Renal cortical epithelial cell (primary cell): ENCODE data around the gene EPB41. TPM values are rescaled to one million over a fixed set of nuclear protein-coding genes. Genes with fewer than 3 reads are reported as not detected.
"Not testable (repeated sequence)": the region's sequence is repeated elsewhere in the genome, so short reads cannot be mapped to it uniquely, and the experiment has no call there.

Experiments
- DNase-seq: peaks from one replicate; pipeline ENCODE4 v3.0.0-alpha.2; 2011; ENCODE audit warnings: low read depth
- total RNA-seq: library from RNA; depleted of rRNA; stranded (reverse); fragments of >200 nt; gene quantifications from 2 replicates; pipeline ENCODE4 v1.2.3, GENCODE V29; 2014

EPB41 gene
- total RNA-seq, 1 donor from 2014 or later = 22.5 TPM

DNA sequence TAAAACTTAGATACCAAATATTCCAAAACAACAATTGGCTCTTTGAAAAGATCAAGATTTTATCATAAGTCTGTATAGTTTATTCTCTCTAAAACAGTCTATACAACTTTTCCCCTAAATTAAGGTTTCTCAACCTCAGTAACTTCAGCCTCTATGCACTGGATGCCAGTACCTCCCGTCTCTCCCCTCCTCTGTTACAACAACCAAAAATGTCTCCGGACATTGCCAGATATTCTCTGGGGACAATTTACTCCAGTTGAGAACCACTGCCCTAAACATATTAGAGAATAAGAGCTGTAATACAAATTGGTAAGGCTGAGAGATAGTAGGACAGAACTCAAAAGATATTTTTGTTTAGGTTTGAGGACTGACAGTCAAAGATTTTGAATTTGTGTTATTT lies 137.7 kb downstream of the EPB41 start:
- DNase-seq = no peak

GRCh38 chr1:29052941-29053340 lies 138.6 kb downstream of the EPB41 start:
- DNase-seq = no peak

DNA sequence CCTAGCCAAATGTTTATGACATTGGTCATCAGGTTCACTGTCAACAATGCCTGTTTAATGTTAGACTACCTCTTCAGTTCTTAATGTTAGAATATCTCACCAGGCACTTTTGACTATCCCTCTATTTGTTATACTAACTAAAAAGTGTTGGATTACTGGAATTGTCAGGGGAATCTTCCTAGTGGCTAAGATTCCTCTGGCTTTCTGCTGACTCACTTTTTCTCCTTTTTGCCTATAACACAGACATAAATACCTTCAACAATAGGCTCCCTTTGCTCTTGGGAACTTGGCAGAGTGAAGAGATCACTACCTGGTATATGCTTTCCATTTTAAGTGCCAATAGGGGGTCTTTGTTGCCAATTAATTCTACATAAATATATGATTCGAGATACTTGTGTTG lies 140.8 kb downstream of the EPB41 start:
- peak; percentile 22 for DNase-seq

- DNase-seq = no peak
Observed at GRCh38 chr1:29056256-29056655, 141.9 kb downstream of the EPB41 start.

GRCh38 chr1:29057700-29058099 lies 143.3 kb downstream of the EPB41 start:
- DNase-seq = no peak

DNA sequence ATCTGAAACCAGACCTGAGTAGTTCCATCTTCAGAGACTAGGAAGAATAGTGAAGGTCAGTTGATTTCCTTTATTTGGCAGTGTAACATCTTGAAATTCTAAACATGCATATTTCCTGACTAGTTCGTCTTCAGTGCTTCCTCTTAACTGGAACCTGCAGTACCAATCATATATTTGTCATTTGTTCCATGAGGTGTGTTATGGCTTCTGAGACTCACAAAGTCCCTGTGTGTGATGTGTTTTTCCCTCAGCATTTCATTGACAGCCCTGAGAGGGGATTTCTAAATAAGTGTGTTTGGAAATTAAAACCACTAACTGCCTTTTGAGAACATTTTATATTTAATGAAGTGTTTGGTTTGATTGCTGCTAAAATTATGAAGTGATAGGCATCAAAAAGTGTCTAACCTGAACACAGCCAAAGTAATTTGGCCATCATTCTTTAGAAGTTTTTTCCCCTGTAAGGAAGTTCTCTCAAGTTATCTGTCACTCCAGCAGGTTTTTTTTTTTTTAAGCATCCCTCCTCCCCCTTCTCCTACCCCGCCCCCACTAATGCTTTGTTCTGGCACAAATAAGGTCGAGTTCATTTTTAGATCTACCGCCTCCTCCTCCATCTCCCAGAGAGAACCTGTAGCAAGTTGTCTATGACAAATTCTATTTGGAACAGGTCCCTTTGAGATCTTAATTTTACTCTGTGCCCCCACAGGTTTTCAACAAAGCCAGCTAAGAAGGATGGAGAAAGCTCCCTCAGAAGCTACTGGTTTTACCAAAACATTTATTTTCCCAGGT lies 148.0 kb downstream of the EPB41 start:
- DNase-seq = no peak

GRCh38 chr1:29064064-29064463 lies 149.7 kb downstream of the EPB41 start:
- no peak for DNase-seq

- no peak for DNase-seq
Observed at GRCh38 chr1:29077155-29077554, 162.8 kb downstream of the EPB41 start.

DNA sequence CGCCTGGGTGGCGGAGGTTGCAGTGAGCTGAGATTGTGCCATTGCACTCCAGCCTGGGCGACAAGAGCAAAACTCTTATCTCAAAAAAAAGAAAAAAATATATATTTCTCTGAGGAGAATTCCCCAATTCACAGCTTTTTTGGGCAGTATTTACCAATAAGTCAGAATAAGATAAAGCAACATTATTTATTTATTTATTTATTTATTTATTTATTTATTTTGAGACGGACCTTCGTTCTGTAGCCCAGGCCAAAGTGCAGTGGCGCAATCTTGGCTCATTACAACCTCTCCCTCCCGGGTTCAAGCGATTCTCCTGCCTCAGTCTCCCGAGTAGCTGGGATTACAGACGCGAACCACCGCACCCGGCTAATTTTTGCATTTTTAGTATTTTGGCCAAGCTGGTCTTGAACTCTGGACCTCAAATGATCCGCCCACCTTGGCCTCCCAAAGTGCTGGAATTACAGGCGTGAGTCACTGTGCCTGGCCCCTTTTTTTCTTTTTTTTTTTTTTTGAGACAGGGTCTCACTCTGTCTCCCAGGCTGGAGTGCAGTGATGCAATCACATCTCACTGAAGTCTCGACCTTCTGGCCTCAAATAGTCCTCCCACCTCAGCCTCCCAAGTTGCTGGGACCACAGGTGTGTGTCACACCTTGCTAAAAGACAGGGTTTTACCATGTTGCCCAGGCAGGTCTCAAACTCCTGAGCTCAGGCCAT lies 165.7 kb downstream of the EPB41 start:
- not testable (repeated sequence) for DNase-seq

- no peak for DNase-seq
Observed at GRCh38 chr1:29081201-29081600, 166.8 kb downstream of the EPB41 start.

DNA sequence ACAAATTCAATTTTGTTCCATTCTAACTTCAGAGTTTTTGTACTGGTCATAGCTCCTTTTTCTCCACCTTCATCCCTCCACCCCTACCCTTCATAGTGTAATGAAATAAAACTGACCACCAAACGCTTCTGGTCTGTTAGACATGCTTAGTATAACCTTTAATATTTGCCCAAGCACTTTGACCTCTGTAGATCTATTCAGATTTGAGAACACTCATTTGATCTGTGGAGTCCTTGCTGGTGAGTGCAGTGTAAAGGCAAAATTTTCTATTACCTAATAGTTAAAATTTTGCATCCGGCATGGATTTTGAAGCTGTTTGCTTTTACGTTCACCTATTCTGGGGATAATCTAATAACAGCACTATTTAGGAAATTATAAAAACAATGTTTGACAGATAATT lies 168.2 kb downstream of the EPB41 start:
- no peak for DNase-seq

DNA sequence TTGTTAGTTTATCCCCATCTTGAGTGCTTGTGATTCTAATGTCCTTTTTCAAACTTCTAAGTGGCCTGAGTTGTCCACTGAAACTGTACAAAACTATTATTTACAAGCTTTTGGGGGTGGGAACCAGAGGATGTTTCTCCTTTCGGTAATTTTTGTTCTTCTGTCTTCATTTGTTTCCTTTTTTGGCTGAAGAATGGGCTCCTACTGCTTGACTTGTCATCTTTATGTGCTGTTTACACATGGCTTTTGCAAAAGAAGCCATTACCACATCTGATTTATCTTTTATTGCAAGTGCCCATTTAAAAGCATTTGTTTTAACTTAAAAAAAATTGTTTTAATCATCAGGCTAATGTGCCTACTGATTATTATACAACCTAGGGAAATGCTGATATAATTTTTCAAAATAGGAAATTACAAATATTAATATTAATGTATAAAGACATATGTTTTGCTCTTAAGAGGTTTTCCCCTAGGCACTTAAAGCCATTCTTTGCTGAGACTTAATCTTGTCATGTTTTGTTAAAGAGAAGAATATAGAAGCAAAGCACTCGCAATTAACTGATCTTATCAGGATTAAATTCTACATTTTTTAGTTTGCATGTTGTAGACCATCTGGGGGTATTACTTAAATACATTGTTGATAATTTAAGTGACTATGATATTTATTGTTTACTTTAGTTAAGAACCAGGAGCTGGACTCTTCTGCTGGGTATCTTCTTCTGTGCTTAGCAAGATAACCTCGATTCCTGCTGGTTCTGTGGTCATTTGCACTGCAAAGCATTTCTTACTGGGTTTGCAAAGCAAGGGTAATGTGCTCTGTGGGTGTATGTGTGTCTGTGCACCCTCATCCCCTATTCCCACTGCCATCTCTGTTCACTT lies 169.2 kb downstream of the EPB41 start:
- no peak for DNase-seq

DNA sequence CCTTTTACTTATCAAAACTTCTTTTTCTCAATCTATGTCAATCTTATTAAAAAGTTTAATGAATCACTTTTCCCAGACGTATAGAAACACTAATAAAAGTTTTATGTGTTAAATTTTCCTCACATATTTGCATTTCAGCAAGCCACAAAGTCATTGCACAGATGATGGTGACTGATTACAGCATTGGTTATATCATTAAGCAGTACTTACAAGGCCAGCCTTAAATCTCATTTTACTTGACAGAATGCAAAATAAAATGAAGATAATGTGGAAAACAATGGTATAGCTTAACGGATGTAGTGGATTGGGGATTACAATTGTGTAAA lies 169.8 kb downstream of the EPB41 start:
- DNase-seq = no peak

DNA sequence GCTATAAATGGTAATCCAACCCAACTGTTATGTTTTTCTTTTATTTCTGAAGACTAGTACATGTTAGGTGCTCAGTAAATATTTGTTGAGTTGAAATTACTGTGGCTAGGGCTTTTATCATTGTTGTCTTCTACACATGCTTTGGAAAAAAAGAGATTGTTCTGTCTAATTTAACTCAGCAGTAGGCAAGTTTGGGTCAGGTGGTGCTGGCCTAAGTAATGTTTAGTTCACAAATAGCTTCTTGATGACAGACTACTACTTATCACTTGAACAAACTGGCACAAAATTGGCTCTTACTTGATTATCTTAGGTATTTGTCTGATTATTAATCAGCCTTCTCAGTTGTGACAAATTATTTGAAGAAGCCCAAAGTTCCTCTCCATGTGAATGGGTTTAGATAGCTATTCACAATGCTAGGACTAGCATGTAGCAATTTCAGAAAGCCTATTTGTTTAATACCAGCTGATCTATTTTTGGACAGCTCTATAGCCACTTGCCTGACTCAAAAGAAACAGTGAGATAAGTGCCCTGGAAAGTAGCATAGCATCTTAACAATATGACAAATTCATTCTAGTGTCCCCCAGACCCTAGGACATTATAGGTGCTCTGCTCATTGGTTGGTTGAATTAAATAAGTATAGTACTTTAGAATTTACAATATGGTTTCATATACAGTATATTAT lies 176.7 kb downstream of the EPB41 start:
- no peak for DNase-seq

DNA sequence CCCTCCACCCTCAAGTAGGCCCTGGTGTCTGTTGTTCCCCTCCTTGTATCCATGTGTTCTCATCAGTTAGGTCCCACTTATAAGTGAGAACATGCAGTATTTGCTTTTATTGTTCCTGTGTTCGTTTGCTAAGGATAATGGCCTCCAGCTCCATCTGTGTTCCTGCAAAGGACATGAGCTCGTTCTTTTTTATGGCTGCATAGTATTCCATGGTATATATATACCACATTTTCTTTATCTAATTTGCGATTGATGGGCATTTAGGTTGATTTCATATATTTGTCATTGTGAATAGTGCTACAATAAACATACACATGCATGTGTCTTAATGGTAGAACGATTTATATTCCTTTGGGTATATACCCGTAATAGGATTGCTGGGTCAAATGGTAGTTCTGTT lies 178.3 kb downstream of the EPB41 start:
- not testable (repeated sequence) for DNase-seq

- peak; percentile 75 for DNase-seq
Observed at GRCh38 chr1:29094433-29094832, 180.1 kb downstream of the EPB41 start.

GRCh38 chr1:29094954-29095353 lies 180.6 kb downstream of the EPB41 start:
- DNase-seq = peak; percentile 38

DNA sequence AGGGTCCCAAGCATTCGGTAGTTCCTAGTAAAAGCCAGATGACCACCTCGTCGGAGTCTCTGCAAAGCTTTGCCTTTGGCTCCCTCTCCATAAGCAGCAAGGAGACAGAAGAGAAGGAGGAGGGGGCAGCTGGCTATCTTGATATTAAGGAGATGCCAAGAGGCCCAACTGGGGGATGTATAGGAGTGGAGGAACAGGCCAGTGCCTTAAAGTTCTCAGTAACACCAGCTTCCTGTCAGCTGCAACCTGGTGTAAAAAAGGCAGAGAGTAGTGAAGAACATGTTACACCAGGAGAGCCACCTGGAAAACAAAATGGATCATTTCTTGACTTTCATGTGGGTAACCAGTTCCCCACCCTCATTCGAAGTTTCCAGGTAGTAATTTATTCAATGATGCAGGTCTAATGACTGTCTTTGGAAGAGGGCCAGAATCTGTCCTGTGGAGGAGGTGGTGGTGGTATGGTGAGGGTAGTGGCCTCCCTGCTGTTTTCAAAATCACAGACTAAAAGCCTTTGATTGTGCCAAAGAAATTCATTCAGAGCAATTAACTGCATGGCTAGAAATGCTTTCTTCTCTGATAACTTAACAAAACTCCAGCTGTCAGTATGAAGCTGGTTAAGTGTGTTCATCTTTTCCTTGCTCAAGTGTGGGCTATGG lies 182.0 kb downstream of the EPB41 start:
- DNase-seq = peak; percentile 71

- DNase-seq = no peak
Observed at GRCh38 chr1:29099286-29099685, 184.9 kb downstream of the EPB41 start.

GRCh38 chr1:29100487-29100886 lies 186.1 kb downstream of the EPB41 start:
- DNase-seq = no peak

- DNase-seq = peak; percentile 83
Observed at GRCh38 chr1:29105822-29106221, 191.5 kb downstream of the EPB41 start.
